Lung (tissue), 12 donors: ENCODE data around the gene UBE2J1. TPM values are rescaled to one million over a fixed set of nuclear protein-coding genes. Genes with fewer than 3 reads are reported as not detected.

ENCODE experiments used
- ATAC-seq: fragments of 200-7000 bp; cut with Tn5 transposase; one replicate; pipeline ENCODE4 v1.9.1; 2020; ENCODE audit warnings: moderate number of reproducible peaks; ENCODE audit not compliant: insufficient read depth, low FRiP score
- DNase-seq, 3 donors: peaks; one replicate each; pipeline ENCODE4 v3.0.0-alpha.2; 2013 to 2017
- H3K27ac ChIP-seq, 2 donors: one replicate each; pipeline ENCODE4 v1.5.1; 2013; ENCODE audit warnings: mild to moderate bottlenecking in 2 of 2, moderate library complexity in 2 of 2, control low read depth in 1 of 2, inconsistent platforms in 1 of 2, low read depth in 1 of 2, low read length in 1 of 2
- H3K27me3 ChIP-seq, 3 donors: one replicate each; pipeline ENCODE4 v1.5.1; 2013; ENCODE audit warnings: low read length in 2 of 3; ENCODE audit not compliant: control insufficient read depth in 3 of 3, insufficient read depth in 3 of 3
- H3K36me3 ChIP-seq, 4 donors: one replicate each; pipeline ENCODE4 v1.5.1; 2013; ENCODE audit warnings: low read length in 4 of 4, mild to moderate bottlenecking in 1 of 4, moderate library complexity in 1 of 4; ENCODE audit not compliant: control insufficient read depth in 4 of 4, insufficient read depth in 4 of 4
- H3K4me1 ChIP-seq, 5 donors: one replicate each; pipeline ENCODE4 v1.5.1; 2013; ENCODE audit warnings: low read length in 5 of 5, mild to moderate bottlenecking in 2 of 5, moderate library complexity in 1 of 5; ENCODE audit not compliant: control insufficient read depth in 5 of 5, insufficient read depth in 5 of 5
- H3K4me3 ChIP-seq: one replicate; pipeline ENCODE4 v1.5.1; 2013; ENCODE audit warnings: mild to moderate bottlenecking, control low read depth, moderate library complexity
- H3K9ac ChIP-seq, 2 donors: one replicate each; pipeline ENCODE4 v1.5.1; 2013; ENCODE audit warnings: low read length in 2 of 2, control low read depth in 1 of 2; ENCODE audit not compliant: insufficient read depth in 1 of 2
- H3K9me3 ChIP-seq, 4 donors: one replicate each; pipeline ENCODE4 v1.5.1; 2013; ENCODE audit warnings: low read length in 3 of 4, mild to moderate bottlenecking in 1 of 4, moderate library complexity in 1 of 4; ENCODE audit not compliant: control insufficient read depth in 4 of 4, insufficient read depth in 3 of 4
- CTCF ChIP-seq: IDR thresholded peaks from 2 replicates; pipeline ENCODE4 v1.5.1; 2012; ENCODE audit warnings: mild to moderate bottlenecking; ENCODE audit errors: control extremely low read depth, extremely low read depth
- WGBS, 2 donors: extraction: QIAGEN DNeasy Blood & Tissue Kit; methylation state at CpG; one replicate each; pipeline ENCODE4 v1.1.7; 2013; 5-methylcytosine and 5-hydroxymethylcytosine counted together
- polyA plus RNA-seq, 2 donors: library from polyadenylated mRNA; stranded (reverse); fragments of 200-250 nt; gene quantifications; one replicate each; pipeline ENCODE4 v1.2.1, GENCODE V29; 2013
- total RNA-seq, 2 donors: library from RNA; depleted of rRNA in 1 of 2; stranded (reverse); fragments of >200 nt in 1 of 2; gene quantifications; one replicate each; pipeline ENCODE4 v1.2.1, GENCODE V29; 2014 to 2021
- donor health status: control.
- donor health status: control.
- donor health status: Bipolar disorder and iron deficiency.
- donor health status: healthy.
- donor health status: DM: yes; HTN: yes; CAD: no.

UBE2J1 gene
- total and polyA plus RNA-seq, 4 donors, result 24.3 to 51.0 (median 41.5) TPM

DNA sequence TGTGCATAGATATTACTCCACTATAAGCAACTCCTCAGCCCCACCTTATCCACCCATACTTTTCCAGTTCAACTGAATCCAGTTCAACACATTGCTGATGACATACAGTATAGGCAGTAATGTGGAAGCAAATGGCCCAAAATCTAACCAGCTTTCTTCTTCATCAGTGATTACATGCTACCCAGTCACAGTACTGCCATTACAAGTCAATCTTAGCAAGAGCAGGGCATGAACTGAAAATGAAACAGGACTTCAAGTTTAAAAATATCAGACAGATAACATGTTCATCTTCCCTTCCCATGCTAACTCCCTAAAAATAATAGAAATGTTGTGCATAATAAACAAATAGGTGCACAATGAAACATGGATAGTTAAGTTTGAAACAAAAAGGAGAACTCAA lies 40.3 kb upstream of the UBE2J1 start:
- TF ChIP-seq CTCF, result no peak
- H3K4me3 ChIP-seq, result no peak overlapping the region
- DNase-seq (no peak), ATAC-seq (no peak)
- no peak overlapping the region for H3K27ac ChIP-seq
- no peaks in the 10 kb centered on the region for H3K36me3 ChIP-seq
- peaks cover 0 to 2% (median 0%) of the 10 kb centered on the region in 4 donors for H3K9me3 ChIP-seq
- no peak overlapping the region for H3K9ac ChIP-seq
- peaks cover 0 to 6% (median 0%) of the 10 kb centered on the region in 5 donors for H3K4me1 ChIP-seq
- no peaks in the 10 kb centered on the region for H3K27me3 ChIP-seq

DNA sequence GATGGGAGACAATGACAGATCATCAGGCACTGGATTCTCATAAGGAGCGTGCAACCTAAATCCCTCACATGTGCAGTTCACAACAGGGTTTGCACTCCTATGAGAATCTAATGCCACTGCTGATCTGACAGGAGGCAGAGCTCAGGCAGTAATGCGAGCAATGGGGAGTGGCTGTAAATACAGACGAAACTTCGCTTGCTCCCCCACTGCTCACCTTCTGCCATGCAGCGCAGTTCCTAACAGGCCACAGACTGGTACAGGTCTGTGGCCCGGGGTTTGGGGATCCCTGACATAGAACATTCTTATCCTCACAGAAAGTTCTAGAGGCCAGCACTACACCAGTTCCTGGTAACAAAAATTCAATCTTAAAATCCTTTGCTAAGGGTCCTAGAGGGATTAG lies 36.3 kb upstream of the UBE2J1 start:
- H3K27ac ChIP-seq, result no peak overlapping the region
- H3K27me3 ChIP-seq, result no peaks in the 10 kb centered on the region
- H3K36me3 ChIP-seq, result no peaks in the 10 kb centered on the region
- peaks cover 0 to 2% (median 0%) of the 10 kb centered on the region in 4 donors for H3K9me3 ChIP-seq
- no peak overlapping the region for H3K9ac ChIP-seq
- H3K4me1 ChIP-seq, result peaks cover 0 to 6% (median 0%) of the 10 kb centered on the region in 5 donors
- TF ChIP-seq CTCF, result no peak
- DNase-seq (no peak), ATAC-seq (no peak)
- no peak overlapping the region for H3K4me3 ChIP-seq
- WGBS, 2 donors, result 95 to 96% methylated on average over 6 of the region's 6 CpGs

GRCh38 chr6:89387516-89388201 lies 35.1 kb upstream of the UBE2J1 start:
- ATAC-seq (no peak), DNase-seq (no peak)
- Histone ChIP-seq H3K4me1 (peaks cover 0 to 4% (median 0%) of the 10 kb centered on the region in 5 donors), H3K4me3 (no peak overlapping the region), H3K36me3 (no peaks in the 10 kb centered on the region), H3K9ac (no peak overlapping the region), H3K9me3 (no peaks in the 10 kb centered on the region), H3K27me3 (no peaks in the 10 kb centered on the region), H3K27ac (no peak overlapping the region)
- no peak for TF ChIP-seq CTCF
- WGBS, 2 donors, result 95 to 96% methylated on average over 9 of the region's 9 CpGs
